H9 (cell line): ENCODE results near the gene PERM1. TPM values are rescaled to one million over a fixed set of nuclear protein-coding genes. Genes with fewer than 3 reads are reported as not detected.

Source experiments
- DNase-seq: peaks from one replicate; pipeline ENCODE4 v3.0.0-alpha.2; 2017
- H2AFZ ChIP-seq: one replicate; pipeline ENCODE4 v1.6.1; 2013; ENCODE audit warnings: mild to moderate bottlenecking, low read length, control low read depth, moderate library complexity
- H2AK5ac ChIP-seq: 2 replicates; pipeline ENCODE4 v1.6.1; 2013; ENCODE audit warnings: low read length, control low read depth, mixed read lengths; ENCODE audit not compliant: insufficient read length
- H2BK120ac ChIP-seq: one replicate; pipeline ENCODE4 v1.6.1; 2013; ENCODE audit warnings: low read depth, mild to moderate bottlenecking, low read length, control low read depth, inconsistent platforms; ENCODE audit not compliant: poor library complexity, severe bottlenecking
- H2BK12ac ChIP-seq: 2 replicates; pipeline ENCODE4 v1.6.1; 2013; ENCODE audit warnings: low read length, control low read depth, mixed read lengths, low read depth; ENCODE audit not compliant: insufficient read length
- H2BK15ac ChIP-seq: 2 replicates; pipeline ENCODE4 v1.6.1; 2013; ENCODE audit warnings: low read depth, low read length, control low read depth
- H2BK20ac ChIP-seq: one replicate; pipeline ENCODE4 v1.6.1; 2013; ENCODE audit warnings: low read depth, mild to moderate bottlenecking, low read length, control low read depth, inconsistent platforms; ENCODE audit not compliant: poor library complexity, severe bottlenecking
- H2BK5ac ChIP-seq: 2 replicates; pipeline ENCODE4 v1.6.1; 2013; ENCODE audit warnings: low read length, control low read depth, mixed read lengths; ENCODE audit not compliant: insufficient read length
- H3K14ac ChIP-seq: 2 replicates; pipeline ENCODE4 v1.6.1; 2013; ENCODE audit warnings: low read length, control low read depth; ENCODE audit not compliant: insufficient read depth
- H3K18ac ChIP-seq: 2 replicates; pipeline ENCODE4 v1.6.1; 2013; ENCODE audit warnings: low read depth, mild to moderate bottlenecking, mixed read lengths, low read length, control low read depth; ENCODE audit not compliant: insufficient read length
- H3K23ac ChIP-seq: 2 replicates; pipeline ENCODE4 v1.6.1; 2013; ENCODE audit warnings: low read length, control low read depth, mixed read lengths, low read depth; ENCODE audit not compliant: insufficient read length
- H3K23me2 ChIP-seq: 2 replicates; pipeline ENCODE4 v1.6.1; 2013; ENCODE audit warnings: low read depth, mild to moderate bottlenecking, mixed read lengths, low read length, control low read depth; ENCODE audit not compliant: insufficient read length, poor library complexity, severe bottlenecking
- H3K27ac ChIP-seq: 2 replicates; pipeline ENCODE4 v1.5.1; 2013; ENCODE audit warnings: low read length, control low read depth, mixed read lengths, low read depth; ENCODE audit not compliant: insufficient read length
- H3K27me3 ChIP-seq: 2 replicates; pipeline ENCODE4 v1.6.1; 2013; ENCODE audit warnings: low read length, control low read depth, inconsistent platforms; ENCODE audit not compliant: insufficient read depth
- H3K4ac ChIP-seq: 2 replicates; pipeline ENCODE4 v1.6.1; 2013; ENCODE audit warnings: low read depth, mild to moderate bottlenecking, control low read depth, inconsistent platforms, low read length, moderate library complexity
- H3K4me1 ChIP-seq: 2 replicates; pipeline ENCODE4 v1.6.1; 2013; ENCODE audit warnings: low read length, control low read depth, inconsistent platforms; ENCODE audit not compliant: insufficient read depth
- H3K4me2 ChIP-seq: 2 replicates; pipeline ENCODE4 v1.6.1; 2013; ENCODE audit warnings: low read length, control low read depth, mixed read lengths; ENCODE audit not compliant: insufficient read length, insufficient read depth
- H3K56ac ChIP-seq: 2 replicates; pipeline ENCODE4 v1.6.1; 2013; ENCODE audit warnings: low read depth, mild to moderate bottlenecking, mixed read lengths, low read length, control low read depth; ENCODE audit not compliant: insufficient read length
- H3K79me1 ChIP-seq: 2 replicates; pipeline ENCODE4 v1.6.1; 2013; ENCODE audit warnings: low read depth, mild to moderate bottlenecking, moderate library complexity, low read length, control low read depth, inconsistent platforms; ENCODE audit not compliant: insufficient read depth, poor library complexity, severe bottlenecking
- H3K79me2 ChIP-seq: 2 replicates; pipeline ENCODE4 v1.6.1; 2013; ENCODE audit warnings: low read length, control low read depth, inconsistent platforms; ENCODE audit not compliant: insufficient read depth
- H3K9ac ChIP-seq: 2 replicates; pipeline ENCODE4 v1.6.1; 2013; ENCODE audit warnings: low read length, control low read depth, mixed read lengths; ENCODE audit not compliant: insufficient read length; ENCODE audit errors: extremely low read depth
- H3K9me3 ChIP-seq: one replicate; pipeline ENCODE4 v1.6.1; 2013; ENCODE audit warnings: low read depth, low read length, inconsistent platforms; ENCODE audit not compliant: control insufficient read depth
- H3T11ph ChIP-seq: one replicate; pipeline ENCODE4 v1.6.1; 2013; ENCODE audit warnings: mild to moderate bottlenecking, low read length, control low read depth, inconsistent platforms
- H4K20me1 ChIP-seq: one replicate; pipeline ENCODE4 v1.6.1; 2013; ENCODE audit not compliant: control insufficient read depth, insufficient read length, insufficient read depth
- H4K5ac ChIP-seq: 2 replicates; pipeline ENCODE4 v1.6.1; 2013; ENCODE audit warnings: low read depth, mild to moderate bottlenecking, mixed read lengths, low read length, control low read depth; ENCODE audit not compliant: insufficient read length
- H4K8ac ChIP-seq: replicated peaks from 2 replicates; pipeline ENCODE4 v1.6.1; 2013; ENCODE audit warnings: low read length, control low read depth, mixed read lengths, low read depth; ENCODE audit not compliant: insufficient read length
- H4K91ac ChIP-seq: 2 replicates; pipeline ENCODE4 v1.6.1; 2013; ENCODE audit warnings: low read depth, mild to moderate bottlenecking, moderate library complexity, mixed read lengths, low read length, control low read depth; ENCODE audit not compliant: insufficient read length
- H3K27ac Mint-ChIP-seq, 3 experiments: 2 replicates in 2 of 3; 3 replicates in 1 of 3; pipeline ENCODE4 v1.8.0; 2020 to 2021; ENCODE audit warnings: mixed read lengths in 3 of 3, mild to moderate bottlenecking in 1 of 3, moderate library complexity in 1 of 3
- H3K27me3 Mint-ChIP-seq: 2 replicates; pipeline ENCODE4 v1.8.0; 2021; ENCODE audit warnings: low read depth, mild to moderate bottlenecking, moderate library complexity, mixed read lengths
- H3K36me3 Mint-ChIP-seq, 3 experiments: 2 replicates in 2 of 3; 3 replicates in 1 of 3; pipeline ENCODE4 v1.8.0; 2020 to 2021; ENCODE audit warnings: low read depth in 3 of 3, mixed read lengths in 3 of 3; ENCODE audit not compliant: insufficient read depth in 1 of 3
- H3K4me1 Mint-ChIP-seq, 2 experiments: 2 replicates each; pipeline ENCODE4 v1.8.0; 2020; ENCODE audit warnings: mixed read lengths in 2 of 2
- H3K4me3 Mint-ChIP-seq, 2 experiments: 2 replicates in 1 of 2; 3 replicates in 1 of 2; pipeline ENCODE4 v1.8.0; 2020 to 2021; ENCODE audit warnings: mild to moderate bottlenecking in 2 of 2, mixed read lengths in 2 of 2, moderate library complexity in 1 of 2
- H3K9me3 Mint-ChIP-seq, 2 experiments: 2 replicates in 1 of 2; 3 replicates in 1 of 2; pipeline ENCODE4 v1.8.0; 2020; ENCODE audit warnings: mild to moderate bottlenecking in 2 of 2, mixed read lengths in 2 of 2, moderate library complexity in 1 of 2
- WGBS: extraction: QIAGEN DNeasy Blood & Tissue Kit; methylation state at CpG from one replicate; pipeline ENCODE4 v1.1.7; 2013; ENCODE audit warnings: missing lambda C conversion rate, low lambda C conversion rate, mixed read lengths; ENCODE audit not compliant: insufficient read length; ENCODE audit errors: extremely low coverage; 5-methylcytosine and 5-hydroxymethylcytosine counted together
- total RNA-seq: library from RNA; stranded (reverse); gene quantifications from 2 replicates; pipeline ENCODE4 v1.2.1, GENCODE V29; 2021
- TF ChIP-seq, protein P1 (sequence below): fragments of 200-600 bp; sonication (generic); conservative IDR thresholded peaks from 3 replicates; pipeline ENCODE4 v1.8.0; 2021; ENCODE audit warnings: antibody characterized with exemption, mild to moderate bottlenecking

Gene PERM1
- total RNA-seq, 1 experiment from 2014 or later, result not detected

DNA sequence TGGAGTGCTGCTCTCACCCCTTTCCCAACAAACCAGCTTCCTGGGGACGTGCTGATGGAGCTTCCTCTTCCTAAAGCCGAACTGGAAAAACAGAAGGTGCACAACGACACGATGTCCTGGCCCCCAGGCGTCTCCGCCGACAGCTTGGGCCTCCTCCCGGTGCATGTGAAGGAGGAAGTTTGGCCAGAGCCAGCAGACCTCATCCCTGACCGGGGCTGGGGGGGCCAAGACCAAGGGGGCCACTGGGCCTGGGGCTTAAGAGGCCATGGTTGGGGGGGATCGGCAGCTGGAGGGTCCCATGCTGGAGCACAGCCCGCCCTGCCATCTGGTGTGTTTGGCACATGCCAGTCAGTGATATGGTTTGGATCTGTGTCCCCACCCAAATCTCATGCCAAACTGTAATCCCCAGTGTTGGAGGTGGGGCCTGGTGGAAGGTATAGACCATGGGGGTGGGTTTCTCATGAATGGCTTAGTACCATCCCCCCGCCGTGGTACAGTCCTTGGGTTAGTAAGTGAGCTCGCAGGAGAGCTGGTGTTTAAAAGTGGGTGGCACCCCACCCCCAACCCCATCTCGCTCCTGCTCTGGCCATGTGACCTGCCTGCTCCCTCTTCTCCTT is 11.6 kb upstream of the PERM1 start:
- Histone ChIP-seq H3K4me1 (0 out of 2 replicates have a peak, but pooled peaks cover 1% of the 10 kb centered on the region), H2BK120ac (no peak overlapping the region), H4K91ac (no peak overlapping the region), H3K56ac (no peak overlapping the region), H4K5ac (no peak overlapping the region), H4K8ac (no peak overlapping the region), H3K9me3 (no peaks in the 10 kb centered on the region), H3K79me1 (no peaks in the 10 kb centered on the region), H3K27ac (no peak overlapping the region), H4K20me1 (no peaks in the 10 kb centered on the region), H3K9ac (no peak overlapping the region), H3K23ac (no peak overlapping the region), H3K23me2 (peaks cover 6% of the 10 kb centered on the region), H2BK12ac (no peak overlapping the region), H3K27me3 (peaks cover 19% of the 10 kb centered on the region; the same call in 1 of the 2 replicates), H3K14ac (no peak overlapping the region; the same call in 1 of the 2 replicates), H2BK15ac (no peak overlapping the region), H2BK5ac (no peak overlapping the region), H3K4me2 (no peak overlapping the region), H2BK20ac (no peak overlapping the region), H3T11ph (no peak overlapping the region), H3K79me2 (no peaks in the 10 kb centered on the region), H3K4ac (no peak overlapping the region), H2AFZ (no peak overlapping the region), H3K18ac (no peak overlapping the region), H2AK5ac (no peak overlapping the region)
- H3K4me1 Mint-ChIP-seq, result peaks cover 3 to 11% of the 10 kb centered on the region in 2 experiments
- peaks cover 95% of the 10 kb centered on the region for H3K27me3 Mint-ChIP-seq
- no peak overlapping the region for H3K4me3 Mint-ChIP-seq
- H3K27ac Mint-ChIP-seq, result no peak overlapping the region
- no CpG with 5 or more reads among the region's 15 CpGs for WGBS
- DNase-seq, result no peak
- peaks cover 19 to 21% of the 10 kb centered on the region in 2 experiments for H3K9me3 Mint-ChIP-seq
- TF ChIP-seq, protein P1, sequence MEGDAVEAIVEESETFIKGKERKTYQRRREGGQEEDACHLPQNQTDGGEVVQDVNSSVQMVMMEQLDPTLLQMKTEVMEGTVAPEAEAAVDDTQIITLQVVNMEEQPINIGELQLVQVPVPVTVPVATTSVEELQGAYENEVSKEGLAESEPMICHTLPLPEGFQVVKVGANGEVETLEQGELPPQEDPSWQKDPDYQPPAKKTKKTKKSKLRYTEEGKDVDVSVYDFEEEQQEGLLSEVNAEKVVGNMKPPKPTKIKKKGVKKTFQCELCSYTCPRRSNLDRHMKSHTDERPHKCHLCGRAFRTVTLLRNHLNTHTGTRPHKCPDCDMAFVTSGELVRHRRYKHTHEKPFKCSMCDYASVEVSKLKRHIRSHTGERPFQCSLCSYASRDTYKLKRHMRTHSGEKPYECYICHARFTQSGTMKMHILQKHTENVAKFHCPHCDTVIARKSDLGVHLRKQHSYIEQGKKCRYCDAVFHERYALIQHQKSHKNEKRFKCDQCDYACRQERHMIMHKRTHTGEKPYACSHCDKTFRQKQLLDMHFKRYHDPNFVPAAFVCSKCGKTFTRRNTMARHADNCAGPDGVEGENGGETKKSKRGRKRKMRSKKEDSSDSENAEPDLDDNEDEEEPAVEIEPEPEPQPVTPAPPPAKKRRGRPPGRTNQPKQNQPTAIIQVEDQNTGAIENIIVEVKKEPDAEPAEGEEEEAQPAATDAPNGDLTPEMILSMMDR, result no peak
- peaks cover 0 to 4% (median 3%) of the 10 kb centered on the region in 3 experiments; a peak in 3 of 7 replicates for H3K36me3 Mint-ChIP-seq
